Kidney capillary endothelial cell (primary cell): ENCODE measurements around the gene LRRC14B.
"Not testable (repeated sequence)": the region's sequence is repeated elsewhere in the genome, so short reads cannot be mapped to it uniquely, and the experiment has no call there.

ENCODE experiments used
- DNase-seq: peaks from one replicate; pipeline ENCODE4 v3.0.0-alpha.2; 2018; ENCODE audit warnings: low spot score

The LRRC14B gene

GRCh38 chr5:192970-193831, 1.9 kb downstream of the LRRC14B start:
- no peak for DNase-seq

- no peak for DNase-seq
Measured at GRCh38 chr5:194102-194501, 2.8 kb downstream of the LRRC14B start.

- DNase-seq: no peak
Measured at GRCh38 chr5:194603-195209, 3.4 kb downstream of the LRRC14B start.

GRCh38 chr5:195401-196160, 4.3 kb downstream of the LRRC14B start:
- DNase-seq: no peak

- DNase-seq: no peak
Measured at GRCh38 chr5:196350-196749, 5.1 kb downstream of the LRRC14B start.

GRCh38 chr5:197031-197430, 5.7 kb downstream of the LRRC14B start:
- DNase-seq: not testable (repeated sequence)

GRCh38 chr5:197892-198489, 6.7 kb downstream of the LRRC14B start:
- no peak for DNase-seq

- no peak for DNase-seq
Measured at GRCh38 chr5:198516-199196, 7.4 kb downstream of the LRRC14B start.

- no peak for DNase-seq
Measured at GRCh38 chr5:199197-199949, 8.1 kb downstream of the LRRC14B start.

GRCh38 chr5:199950-200645, 8.8 kb downstream of the LRRC14B start:
- no peak for DNase-seq

GRCh38 chr5:200985-201384, 9.7 kb downstream of the LRRC14B start:
- DNase-seq: no peak

- no peak for DNase-seq
Measured at GRCh38 chr5:201672-202071, 10.4 kb downstream of the LRRC14B start.

- no peak for DNase-seq
Measured at GRCh38 chr5:203246-203930, 12.1 kb downstream of the LRRC14B start.

GRCh38 chr5:204001-204400, 12.7 kb downstream of the LRRC14B start:
- DNase-seq: no peak

GRCh38 chr5:204462-204861, 13.2 kb downstream of the LRRC14B start:
- DNase-seq: no peak

- DNase-seq: no peak
Measured at GRCh38 chr5:204966-205670, 13.8 kb downstream of the LRRC14B start.

GRCh38 chr5:206406-206805, 15.1 kb downstream of the LRRC14B start:
- DNase-seq: no peak

- DNase-seq: no peak
Measured at GRCh38 chr5:206927-207536, 15.7 kb downstream of the LRRC14B start.

- no peak for DNase-seq
Measured at GRCh38 chr5:207599-207998, 16.3 kb downstream of the LRRC14B start.
